NCI-H510A treated with DMSO at 0.1 percent for 48 hours (cell line): ENCODE measurements around the gene FOXO6.

Experiments used
- DNase-seq: peaks from one replicate; lab custom pipeline; 2025; lab: John Stamatoyannopoulos, UW

Gene FOXO6

GRCh38 chr1:41360786-41361494, at the start of gene FOXO6:
Gene FOXO6 (plus strand): TSS chr1:41361434.
- peak; percentile 100 for DNase-seq

GRCh38 chr1:41312991-41313645, 48.1 kb upstream of the FOXO6 start:
- DNase-seq, result no peak

GRCh38 chr1:41313661-41314131, 47.5 kb upstream of the FOXO6 start:
- no peak for DNase-seq

- no peak for DNase-seq
These were observed 46.7 kb upstream of the FOXO6 start for GRCh38 chr1:41314376-41315145.

GRCh38 chr1:41315146-41315822, 46.0 kb upstream of the FOXO6 start:
- no peak for DNase-seq

- DNase-seq, result no peak
These were observed 45.4 kb upstream of the FOXO6 start for GRCh38 chr1:41315871-41316270.

GRCh38 chr1:41317361-41317760, 43.9 kb upstream of the FOXO6 start:
- no peak for DNase-seq

GRCh38 chr1:41318135-41318534, 43.1 kb upstream of the FOXO6 start:
- DNase-seq, result no peak

GRCh38 chr1:41319106-41319755, 42.0 kb upstream of the FOXO6 start:
- DNase-seq, result no peak

- no peak for DNase-seq
These were observed 41.2 kb upstream of the FOXO6 start for GRCh38 chr1:41319807-41320711.

GRCh38 chr1:41320895-41321676, 40.1 kb upstream of the FOXO6 start:
- no peak for DNase-seq

- DNase-seq, result no peak
These were observed 39.1 kb upstream of the FOXO6 start for GRCh38 chr1:41322101-41322661.

GRCh38 chr1:41322835-41323234, 38.4 kb upstream of the FOXO6 start:
- DNase-seq, result peak; percentile 94

GRCh38 chr1:41323243-41323642, 38.0 kb upstream of the FOXO6 start:
- no peak for DNase-seq

- no peak for DNase-seq
These were observed 35.4 kb upstream of the FOXO6 start for GRCh38 chr1:41325801-41326200.

GRCh38 chr1:41327383-41327999, 33.7 kb upstream of the FOXO6 start:
- DNase-seq, result no peak

GRCh38 chr1:41328001-41328615, 33.1 kb upstream of the FOXO6 start:
- DNase-seq, result no peak

GRCh38 chr1:41328780-41329640, 32.2 kb upstream of the FOXO6 start:
- DNase-seq, result no peak
